ENCODE results near the gene ROR2. TPM values are rescaled to one million over a fixed set of nuclear protein-coding genes. Genes with fewer than 3 reads are reported as not detected.

The ROR2 gene
- total RNA-seq, 3 donors from 2014 or later, result 3.9 to 56.0 (median 6.5) TPM

- DNase-seq, result no peak
- Histone ChIP-seq H3K9me3 (no peaks in the 10 kb centered on the region), H3K4me1 (ENCODE audit: low read depth) (no peaks in the 10 kb centered on the region), H3K4me3 (no peak overlapping the region), H3K36me3 (ENCODE audit: low read depth) (no peaks in the 10 kb centered on the region)
- TF ChIP-seq CTCF (IDR thresholded peaks at IDR 0.05), result no peak
- ATAC-seq, result no peak
- intact Hi-C loops (cut with DNase I, micrococcal nuclease), result no loop called here
Observed at GRCh38 chr9:91857291-91858212, 92.5 kb downstream of the ROR2 start.

- Histone ChIP-seq H3K4me3 (no peak overlapping the region), H3K9me3 (no peaks in the 10 kb centered on the region), H3K4me1 (ENCODE audit: low read depth) (no peaks in the 10 kb centered on the region), H3K36me3 (ENCODE audit: low read depth) (no peaks in the 10 kb centered on the region)
- no peak for DNase-seq
- no peak for ATAC-seq
- intact Hi-C loops (cut with DNase I, micrococcal nuclease), result no loop called here
- TF ChIP-seq CTCF (IDR thresholded peaks at IDR 0.05), result no peak
Observed at GRCh38 chr9:91856419-91856818, 93.6 kb downstream of the ROR2 start.

- H3K4me1 ChIP-seq (ENCODE audit: low read depth), result no peaks in the 10 kb centered on the region
- ATAC-seq (no peak), DNase-seq (no peak)
- intact Hi-C loops (cut with DNase I, micrococcal nuclease), result no loop called here
- no peak overlapping the region for H3K4me3 ChIP-seq
- H3K36me3 ChIP-seq (ENCODE audit: low read depth), result no peaks in the 10 kb centered on the region
- H3K9me3 ChIP-seq, result no peaks in the 10 kb centered on the region
- no peak for TF ChIP-seq CTCF (IDR thresholded peaks at IDR 0.05)
Observed at GRCh38 chr9:91855196-91855595, 94.8 kb downstream of the ROR2 start.

GRCh38 chr9:91852801-91853347 lies 97.2 kb downstream of the ROR2 start:
- intact Hi-C loops (cut with DNase I, micrococcal nuclease), result no loop called here
- H3K4me1 ChIP-seq (ENCODE audit: low read depth), result no peaks in the 10 kb centered on the region
- no peak for TF ChIP-seq CTCF (IDR thresholded peaks at IDR 0.05)

GRCh38 chr9:91849694-91850093 lies 100.3 kb downstream of the ROR2 start:
- Histone ChIP-seq H3K9me3 (no peaks in the 10 kb centered on the region), H3K4me3 (no peak overlapping the region), H3K36me3 (ENCODE audit: low read depth) (no peaks in the 10 kb centered on the region), H3K4me1 (ENCODE audit: low read depth) (no peaks in the 10 kb centered on the region)
- DNase-seq, result no peak
- intact Hi-C loops (cut with DNase I, micrococcal nuclease), result no loop called here
- no peak for ATAC-seq
- TF ChIP-seq CTCF (IDR thresholded peaks at IDR 0.05), result no peak

More at GRCh38 chr9:91852801-91853347, 97.2 kb downstream of the ROR2 start:
- Histone ChIP-seq H3K4me3 (no peak overlapping the region), H3K9me3 (no peaks in the 10 kb centered on the region), H3K36me3 (ENCODE audit: low read depth) (no peaks in the 10 kb centered on the region)
- ATAC-seq (no peak), DNase-seq (no peak)

Data from mucosa of descending colon (tissue), 3 donors.